Measurements from ENCODE around the gene PIN1.
A peak's percentile ranks its signal among the peaks of the same experiment; 100 is the strongest.
"Not testable (repeated sequence)": the region's sequence is repeated elsewhere in the genome, so short reads cannot be mapped to it uniquely, and the experiment has no call there.

PIN1 gene

GRCh38 chr19:9834726-9835506, at the start of gene PIN1:
TSS of gene PIN1 (plus strand) at chr19:9835318. CDS start at chr19:9835345, 27 bp downstream.
- peak; percentile 99 for DNase-seq

DNA sequence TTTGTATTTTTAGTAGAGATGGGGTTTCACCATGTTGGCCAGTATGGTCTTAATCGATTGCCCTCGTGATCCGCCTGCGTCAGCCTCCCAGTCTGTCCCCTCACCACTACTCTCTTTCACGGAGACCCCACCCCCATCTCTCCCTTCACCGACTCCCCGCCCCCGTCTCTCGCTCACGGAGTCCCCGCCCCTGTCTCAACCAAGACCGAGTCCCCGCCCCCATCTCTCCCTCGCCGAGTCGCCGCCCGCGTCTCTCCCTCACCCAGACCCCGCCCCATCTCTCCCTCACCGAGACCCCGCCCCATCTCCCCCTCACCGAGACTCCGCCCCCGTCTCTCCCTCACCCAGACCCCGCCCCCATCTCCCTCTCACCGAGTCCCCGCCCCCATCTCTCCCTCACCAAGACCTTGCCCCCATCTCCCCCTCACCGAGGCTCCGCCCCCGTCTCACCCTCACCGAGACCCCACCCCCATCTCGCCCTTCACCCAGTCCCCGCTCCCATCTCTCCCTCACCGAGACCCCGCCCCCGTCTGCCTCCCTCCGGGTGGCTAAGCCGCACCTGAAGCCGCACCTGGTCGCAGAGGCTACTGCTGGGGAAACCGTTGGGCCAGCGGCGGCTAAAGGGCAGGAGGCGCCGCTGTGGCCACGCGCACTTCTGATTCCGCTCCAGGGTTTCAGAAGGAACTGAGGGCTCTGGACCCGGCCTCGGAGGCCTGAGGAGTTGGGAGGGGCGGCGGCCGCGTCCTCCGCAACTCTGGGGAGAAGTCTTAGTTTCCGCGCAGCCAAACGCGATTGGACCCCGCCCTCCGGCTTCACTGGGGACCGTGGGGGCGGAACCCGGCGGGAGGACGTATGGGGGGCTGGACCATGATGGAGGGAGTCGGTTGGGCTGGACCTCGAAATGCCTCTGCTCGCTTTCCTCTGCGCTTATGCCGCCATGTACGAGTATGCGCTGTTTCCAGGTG, 49.5 kb upstream of the PIN1 start:
- peak; percentile 99 for DNase-seq

DNA sequence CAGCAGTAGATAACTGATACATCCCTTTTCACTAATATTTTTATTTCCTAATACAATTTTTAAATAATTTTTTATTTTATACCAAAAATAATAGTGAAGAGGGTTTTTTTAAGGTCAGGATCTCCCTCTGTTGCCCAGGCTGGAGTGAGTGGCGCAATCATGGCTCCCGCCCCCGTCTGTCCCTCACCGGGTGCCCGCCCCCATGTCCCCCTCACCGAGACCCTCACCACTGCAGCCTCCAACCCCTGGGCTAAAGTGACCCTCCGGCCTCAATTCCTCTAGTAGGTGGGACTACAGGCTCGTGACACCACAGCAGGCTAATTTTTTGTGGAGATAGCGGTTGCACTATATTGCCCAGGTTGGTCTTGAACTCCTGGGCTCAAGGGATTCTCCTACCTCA, 48.8 kb upstream of the PIN1 start:
- DNase-seq, result no peak

- DNase-seq, result no peak
Measured at GRCh38 chr19:9786819-9787218, 48.3 kb upstream of the PIN1 start.

GRCh38 chr19:9788604-9789003, 46.5 kb upstream of the PIN1 start:
- DNase-seq, result not testable (repeated sequence)

GRCh38 chr19:9789066-9789465, 46.1 kb upstream of the PIN1 start:
- no peak for DNase-seq

GRCh38 chr19:9789579-9789978, 45.5 kb upstream of the PIN1 start:
- DNase-seq, result not testable (repeated sequence)

- not testable (repeated sequence) for DNase-seq
Measured at GRCh38 chr19:9791073-9791367, 44.1 kb upstream of the PIN1 start.

DNA sequence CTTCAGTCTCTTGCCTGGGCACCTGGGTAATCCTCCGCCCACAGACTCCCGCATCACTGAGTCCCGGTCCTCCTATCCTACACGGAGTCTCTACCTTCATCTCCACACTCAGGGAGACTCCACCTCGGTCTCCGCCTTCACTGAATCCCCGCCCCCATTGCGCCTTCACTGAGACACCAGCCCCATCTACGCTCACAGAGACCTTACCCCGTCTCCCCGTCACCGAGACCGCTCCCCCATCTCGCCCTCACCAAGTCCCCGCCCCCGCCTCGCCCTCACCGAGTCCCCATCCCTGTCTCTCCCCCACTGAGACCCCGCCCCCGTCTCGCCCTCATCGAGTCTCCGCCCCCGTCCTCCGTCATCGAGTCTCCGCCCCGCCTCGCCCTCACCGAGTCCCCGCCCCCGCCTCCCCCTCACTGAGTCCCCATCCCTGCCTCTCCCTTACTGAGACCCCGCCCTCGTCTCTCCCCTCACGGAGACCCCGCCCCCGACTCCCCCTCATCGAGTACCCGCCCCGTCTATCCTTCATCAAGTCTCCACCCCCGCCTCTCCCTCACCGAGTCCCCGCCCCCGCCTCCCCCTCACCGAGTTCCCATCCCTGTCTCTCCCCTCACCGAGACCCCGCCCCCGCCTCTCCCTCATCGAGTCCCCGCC, 43.4 kb upstream of the PIN1 start:
- peak; percentile 97 for DNase-seq

- peak; percentile 93 for DNase-seq
Measured at GRCh38 chr19:9792206-9793070, 42.7 kb upstream of the PIN1 start.

DNA sequence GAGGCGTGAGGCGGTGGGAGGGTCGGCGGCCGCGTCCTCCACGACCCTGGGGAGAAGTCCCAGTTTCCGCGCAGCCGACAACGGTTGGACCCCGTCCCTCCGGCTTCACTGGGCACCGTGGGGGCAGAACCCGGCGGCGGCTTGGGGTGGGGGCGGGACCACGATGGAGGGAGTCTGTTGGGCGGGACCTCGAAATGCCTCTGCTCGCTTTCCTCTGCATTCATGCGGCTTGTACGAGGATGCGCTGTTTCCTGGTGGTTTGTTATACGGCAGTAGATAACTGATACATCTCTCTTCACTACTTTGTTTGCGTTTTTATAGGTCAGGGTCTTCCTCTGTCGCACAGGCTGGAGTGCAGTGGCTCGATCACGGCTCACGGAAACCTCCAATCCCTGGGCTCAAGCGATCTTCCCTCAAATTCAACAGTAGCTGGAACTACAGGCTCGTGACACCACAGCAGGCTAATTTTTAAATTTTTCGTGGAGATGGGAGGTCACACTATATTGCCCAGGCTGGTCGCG, 42.0 kb upstream of the PIN1 start:
- DNase-seq, result peak; percentile 74

DNA sequence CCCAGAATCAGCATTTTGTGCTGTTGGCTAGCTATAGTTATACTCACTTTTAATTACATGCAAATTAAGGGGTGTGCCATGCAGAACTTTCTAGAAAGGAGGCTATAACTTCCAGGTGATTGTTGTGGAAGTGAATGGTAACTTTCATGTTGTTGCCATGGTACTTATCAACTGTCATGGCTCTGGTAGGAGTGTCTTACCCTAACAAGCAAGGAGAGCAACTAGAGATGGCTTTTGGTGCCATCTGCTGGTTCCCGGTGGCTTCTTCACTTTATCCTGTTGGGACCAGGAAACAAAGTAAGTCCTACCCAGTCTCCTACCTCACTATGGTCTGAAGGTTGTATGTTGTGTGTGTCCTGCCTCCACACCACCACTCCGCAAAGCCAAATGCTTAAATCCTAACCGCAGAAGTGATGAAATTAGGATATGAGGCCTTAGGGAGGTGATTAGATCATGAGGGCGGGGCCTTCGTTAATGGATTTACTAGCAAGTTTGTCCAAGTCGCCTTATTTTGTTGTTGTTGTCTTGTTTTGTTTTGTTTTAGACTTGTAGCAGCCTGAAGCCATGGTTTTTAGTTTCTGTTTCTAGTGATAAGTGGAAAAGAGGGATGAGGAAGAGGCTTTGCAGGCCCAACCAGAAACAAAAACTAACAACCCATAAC, 38.9 kb upstream of the PIN1 start:
- DNase-seq, result peak; percentile 86

GRCh38 chr19:9797871-9798270, 37.2 kb upstream of the PIN1 start:
- no peak for DNase-seq

GRCh38 chr19:9799162-9799561, 36.0 kb upstream of the PIN1 start:
- no peak for DNase-seq

- DNase-seq, result no peak
Measured at GRCh38 chr19:9801976-9802375, 33.1 kb upstream of the PIN1 start.

- no peak for DNase-seq
Measured at GRCh38 chr19:9806803-9807202, 28.3 kb upstream of the PIN1 start.

GRCh38 chr19:9808855-9809824, 26.0 kb upstream of the PIN1 start:
- DNase-seq, result no peak

DNA sequence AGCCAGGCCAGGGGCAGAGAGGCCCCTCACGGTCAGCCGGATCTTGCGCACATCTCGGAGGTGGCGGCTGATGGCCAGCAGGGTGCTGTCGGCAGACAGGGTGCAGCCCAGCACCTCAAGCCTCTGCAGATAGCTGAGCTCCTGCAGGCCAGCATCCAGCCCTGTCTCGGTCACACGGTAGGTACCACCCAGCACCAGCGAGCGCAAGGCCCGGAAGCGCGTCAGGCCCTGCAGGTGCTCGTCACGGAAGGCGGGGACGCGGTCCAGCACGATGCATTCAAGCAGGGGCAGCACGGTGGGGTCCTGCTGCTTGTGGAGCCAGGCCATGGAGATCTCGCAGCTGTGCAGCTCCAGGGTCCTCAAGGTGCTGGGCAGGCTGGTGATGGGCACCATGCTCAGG, 24.0 kb upstream of the PIN1 start:
- DNase-seq, result no peak

DNA sequence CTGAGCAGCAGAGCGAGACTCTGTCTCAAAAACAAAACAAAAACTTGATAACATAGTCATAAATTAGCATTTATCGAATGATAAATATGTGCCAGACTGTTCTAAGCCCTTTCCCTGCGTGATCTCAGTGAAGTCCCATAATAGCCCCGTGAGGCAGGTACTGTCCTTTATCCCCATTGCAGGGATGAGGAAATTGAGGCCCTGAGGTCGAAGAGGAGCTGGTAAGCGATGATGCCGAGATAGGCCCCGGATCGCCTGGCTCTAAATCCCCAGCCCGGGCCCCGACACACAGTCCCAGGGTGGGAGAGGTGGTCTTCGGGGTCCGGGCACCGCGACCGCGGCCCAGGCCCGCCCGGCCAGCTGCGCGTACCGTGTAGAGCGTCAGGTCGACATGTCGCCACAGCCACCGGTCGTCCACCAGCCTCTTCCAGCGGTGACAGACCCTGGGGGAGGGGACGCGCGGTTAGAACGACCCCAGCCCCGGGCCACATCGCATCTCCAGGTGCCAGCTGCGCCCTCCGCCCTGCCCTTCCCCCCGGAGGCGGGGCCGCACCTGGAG, 16.9 kb upstream of the PIN1 start:
- no peak for DNase-seq
